HepG2 (cell line): Measurements from ENCODE around the gene DGKG. TPM values are rescaled to one million over a fixed set of nuclear protein-coding genes. Genes with fewer than 3 reads are reported as not detected.

ENCODE experiments used
- ATAC-seq: fragments of 200-7000 bp; cut with Tn5 transposase; 3 replicates; pipeline ENCODE4 v1.9.1; 2020; ENCODE audit warnings: mild to moderate bottlenecking, moderate library complexity
- BruUV-seq: library from RNA; stranded (reverse); fragments of 400-500 nt; replicated peaks from 2 replicates; lab custom pipeline; 2021; lab: Mats Ljungman, UMichigan
- CTCF ChIA-PET: fragments of 300-600 bp; formaldehyde crosslinking; extraction: SDS; loops from one replicate; lab custom pipeline; 2021; ENCODE audit warnings: low total read pairs, inconsistent platforms, low intra/inter-chr PET ratio; lab: Yijun Ruan, JAX
- POLR2A ChIA-PET: fragments of 350-600 bp; sonication (Branson Sonifier 250); formaldehyde crosslinking; loops from one replicate; lab custom pipeline; 2020; ENCODE audit warnings: antibody characterized with exemption, inconsistent platforms; lab: Yijun Ruan, JAX
- DNase-seq: peaks from one replicate; pipeline ENCODE4 v3.0.0-alpha.2; 2015; ENCODE audit warnings: low spot score
- FAIRE-seq: peaks from 3 replicates; lab custom pipeline; 2011; peaks lifted over from hg19 to GRCh38; lab: Jason Lieb, UNC
- H2AFZ ChIP-seq: one replicate; pipeline ENCODE4 v1.6.1; 2011; ENCODE audit warnings: low read length, inconsistent platforms
- H3K27ac ChIP-seq: fragments of 300-600 bp; 3 replicates; pipeline ENCODE4 v1.8.0; 2011; ENCODE audit warnings: mixed run types, mild to moderate bottlenecking, mixed read lengths, low read length, inconsistent platforms; ENCODE audit not compliant: insufficient read depth; ENCODE audit errors: extremely low read length
- H3K27me3 ChIP-seq, 2 experiments: fragments of 200-600 bp in 1 of 2; 2 replicates in 1 of 2; 3 replicates in 1 of 2; pipeline versions ENCODE4 v1.6.0 to v1.8.0; 2011; ENCODE audit warnings: low read length in 2 of 2, mild to moderate bottlenecking in 2 of 2, moderate library complexity in 2 of 2, inconsistent platforms in 1 of 2; ENCODE audit not compliant: insufficient read depth in 2 of 2, control insufficient read depth in 1 of 2
- H3K36me3 ChIP-seq, 2 experiments: fragments of 200-600 bp in 1 of 2; replicated peaks in 1 of 2; 2 replicates in 1 of 2; 3 replicates in 1 of 2; pipeline versions ENCODE4 v1.5.1 to v1.8.0; 2011; ENCODE audit warnings: low read length in 2 of 2, inconsistent platforms in 1 of 2; ENCODE audit not compliant: insufficient read depth in 2 of 2, control insufficient read depth in 1 of 2
- H3K4me1 ChIP-seq: 2 replicates; pipeline ENCODE4 v1.5.1; 2012; ENCODE audit warnings: low read length, inconsistent platforms; ENCODE audit not compliant: insufficient read depth
- H3K4me2 ChIP-seq: 2 replicates; pipeline ENCODE4 v1.6.0; 2011; ENCODE audit warnings: low read depth, low read length, inconsistent platforms
- H3K4me3 ChIP-seq, 3 experiments: fragments of 200-600 bp in 1 of 3; sonication (generic), shearing (Covaris generic) in 1 of 3; replicated peaks in 1 of 3; 2 replicates each; pipeline ENCODE4 v1.5.1; 2011 to 2016; ENCODE audit warnings: low read length in 3 of 3, inconsistent platforms in 2 of 3, low read depth in 2 of 3, mild to moderate bottlenecking in 2 of 3, control low read depth in 1 of 3, mixed read lengths in 1 of 3; ENCODE audit not compliant: insufficient read depth in 1 of 3
- H3K79me2 ChIP-seq: one replicate; pipeline ENCODE4 v1.6.1; 2011; ENCODE audit warnings: low read length, inconsistent platforms; ENCODE audit not compliant: insufficient read depth
- H3K9ac ChIP-seq: 2 replicates; pipeline ENCODE4 v1.6.0; 2011; ENCODE audit warnings: mild to moderate bottlenecking, low read depth, low read length, inconsistent platforms; ENCODE audit not compliant: insufficient read depth
- H3K9me3 ChIP-seq: 2 replicates; pipeline ENCODE4 v1.5.1; 2012; ENCODE audit warnings: mild to moderate bottlenecking, low read length
- H4K20me1 ChIP-seq: 2 replicates; pipeline ENCODE4 v1.6.0; 2011; ENCODE audit warnings: inconsistent platforms, mild to moderate bottlenecking, low read length, moderate library complexity; ENCODE audit not compliant: insufficient read depth
- CREBL2 ChIP-seq: sonication (generic); formaldehyde crosslinking; IDR thresholded peaks from 2 replicates; pipeline ENCODE4 v1.8.1; 2023; ENCODE audit warnings: missing genetic modification reagents, mild to moderate bottlenecking, borderline replicate concordance
- GPN1 ChIP-seq: sonication (generic); formaldehyde crosslinking; IDR thresholded peaks from 2 replicates; pipeline ENCODE4 v1.5.1; 2020; ENCODE audit warnings: missing genetic modification reagents, borderline replicate concordance
- JUNB ChIP-seq: sonication (generic); formaldehyde crosslinking; IDR thresholded peaks from 2 replicates; pipeline ENCODE4 v1.8.0; 2022; ENCODE audit warnings: missing genetic modification reagents, mild to moderate bottlenecking, borderline replicate concordance
- MXI1 ChIP-seq: IDR thresholded peaks from 3 replicates; pipeline ENCODE4 v1.6.1; 2012; ENCODE audit warnings: low read depth, low read length, inconsistent platforms, borderline replicate concordance
- MYC ChIP-seq: sonication (generic); formaldehyde crosslinking; IDR thresholded peaks from 2 replicates; pipeline ENCODE4 v1.9.0; 2021; ENCODE audit warnings: missing genetic modification reagents, borderline replicate concordance
- PHF20 ChIP-seq: sonication (generic); formaldehyde crosslinking; IDR thresholded peaks from 2 replicates; pipeline ENCODE4 v1.5.0; 2020; ENCODE audit warnings: mild to moderate bottlenecking, missing genetic modification reagents
- SNAI1 ChIP-seq: sonication (generic); formaldehyde crosslinking; IDR thresholded peaks from 2 replicates; pipeline ENCODE4 v1.5.0; 2020; ENCODE audit warnings: mild to moderate bottlenecking, missing genetic modification reagents, borderline replicate concordance
- THAP7 ChIP-seq: sonication (generic); formaldehyde crosslinking; IDR thresholded peaks from 2 replicates; pipeline ENCODE4 v1.8.1; 2023; ENCODE audit warnings: mild to moderate bottlenecking, missing genetic modification reagents
- XRCC5 ChIP-seq: fragments of 200-400 bp; formaldehyde crosslinking; optimal IDR thresholded peaks from 2 replicates; pipeline ENCODE3; 2017; ENCODE audit warnings: mild to moderate bottlenecking, low read length
- ZBTB43 ChIP-seq: sonication (generic); formaldehyde crosslinking; conservative IDR thresholded peaks from 2 replicates; pipeline ENCODE4 v1.4.0; 2020; ENCODE audit warnings: missing genetic modification reagents
- ZNF556 ChIP-seq: sonication (generic); formaldehyde crosslinking; IDR thresholded peaks from 2 replicates; pipeline ENCODE4 v1.4.0; 2020; ENCODE audit warnings: mild to moderate bottlenecking, missing genetic modification reagents, borderline replicate concordance
- ZNF670 ChIP-seq: sonication (generic); formaldehyde crosslinking; IDR thresholded peaks from 2 replicates; pipeline ENCODE4 v1.8.0; 2022; ENCODE audit warnings: mild to moderate bottlenecking, missing genetic modification reagents, borderline replicate concordance
- ZNF720 ChIP-seq: sonication (generic); formaldehyde crosslinking; IDR thresholded peaks from 2 replicates; pipeline ENCODE4 v1.4.0; 2020; ENCODE audit warnings: missing genetic modification reagents
- WGBS: methylation state at CpG from one replicate; pipeline ENCODE4 v1.1.6; 2017; ENCODE audit warnings: low lambda C conversion rate; 5-methylcytosine and 5-hydroxymethylcytosine counted together
- in situ Hi-C: cut with HindIII; loops from 2 replicates; pipeline ENCODE4 v1.10.0; 2017; ENCODE audit warnings: low pct_unique_long_range_greater_than_20kb; ENCODE audit not compliant: extremely low pct_ligation_motif_present
- intact Hi-C: fragments of 100-400 bp; cut with micrococcal nuclease; formaldehyde crosslinking; loops from one replicate; pipeline ENCODE4 v1.10.0; 2022; ENCODE audit not compliant: unreplicated experiment
- polyA plus RNA-seq, 8 experiments: library from polyadenylated mRNA; depleted of rRNA in 3 of 8; stranded (reverse) in 7 of 8; unstranded in 1 of 8; fragments of >200 nt; fragmentation: Illumina TruSeq in 4 of 8; extraction: Trizol in 4 of 8; gene quantifications; 2 replicates each; pipeline versions ENCODE4 v1.2.1 to v1.2.3, GENCODE V29; 2011 to 2016; ENCODE audit warnings: low read depth in 4 of 8, missing spikeins in 1 of 8, mixed read lengths in 1 of 8; ENCODE audit not compliant: insufficient read depth in 1 of 8
- total RNA-seq, 5 experiments: library from RNA; depleted of rRNA; stranded (reverse); fragments of >200 nt; fragmentation: Illumina TruSeq; extraction: Trizol; gene quantifications; 2 replicates each; pipeline ENCODE4 v1.2.3, GENCODE V29; 2016; ENCODE audit warnings: low read depth in 1 of 5
- TF ChIP-seq, protein P1 (sequence below): IDR thresholded peaks from 2 replicates; pipeline ENCODE4 v1.6.1; 2016; ENCODE audit warnings: low read depth, control low read depth
- TF ChIP-seq, protein P2 (sequence below): sonication (generic); formaldehyde crosslinking; IDR thresholded peaks from 2 replicates; pipeline ENCODE4 v1.4.0; 2020; ENCODE audit warnings: low read depth, mild to moderate bottlenecking, missing genetic modification reagents
- TF ChIP-seq, protein P3 (sequence below): sonication (generic); formaldehyde crosslinking; IDR thresholded peaks from 2 replicates; pipeline ENCODE4 v1.8.0; 2022; ENCODE audit warnings: mild to moderate bottlenecking, missing genetic modification reagents

Gene DGKG
- total and polyA plus RNA-seq, 2 of the 13 experiments (the other 11 are each of a cell fraction or from before 2014, with no cell fraction given) = 3.8 to 6.2 TPM

- ATAC-seq (no peak), FAIRE-seq (no peak), DNase-seq (no peak)
- peaks cover 13% of the 10 kb centered on the region for H3K4me1 ChIP-seq
- H3K27me3 ChIP-seq = no peaks in the 10 kb centered on the region
- intact Hi-C loops = no loop called here
- no peak overlapping the region for H3K4me2 ChIP-seq
- H4K20me1 ChIP-seq = no peaks in the 10 kb centered on the region
- no peaks in the 10 kb centered on the region for H3K9me3 ChIP-seq
- H3K79me2 ChIP-seq = no peaks in the 10 kb centered on the region
- no peak overlapping the region for H3K4me3 ChIP-seq
- H3K27ac ChIP-seq = no peak overlapping the region
- H2AFZ ChIP-seq = no peak overlapping the region
- POLR2A ChIA-PET = no interaction called here
- in situ Hi-C loops = no loop called here
- CTCF ChIA-PET = no interaction called here
- TF ChIP-seq ZNF556 (CRISPR knock-in tag) (no peak), ZNF720 (CRISPR knock-in tag) (no peak), PHF20 (CRISPR knock-in tag) (no peak), JUNB (CRISPR knock-in tag) (no peak), GPN1 (CRISPR knock-in tag) (no peak), SNAI1 (CRISPR knock-in tag) (no peak), MXI1 (no peak), THAP7 (CRISPR knock-in tag) (no peak), XRCC5 (no peak), CREBL2 (CRISPR knock-in tag) (no peak), ZNF670 (CRISPR knock-in tag) (no peak), MYC (no peak), ZBTB43 (CRISPR knock-in tag) (no peak)
- TF ChIP-seq, protein P1, sequence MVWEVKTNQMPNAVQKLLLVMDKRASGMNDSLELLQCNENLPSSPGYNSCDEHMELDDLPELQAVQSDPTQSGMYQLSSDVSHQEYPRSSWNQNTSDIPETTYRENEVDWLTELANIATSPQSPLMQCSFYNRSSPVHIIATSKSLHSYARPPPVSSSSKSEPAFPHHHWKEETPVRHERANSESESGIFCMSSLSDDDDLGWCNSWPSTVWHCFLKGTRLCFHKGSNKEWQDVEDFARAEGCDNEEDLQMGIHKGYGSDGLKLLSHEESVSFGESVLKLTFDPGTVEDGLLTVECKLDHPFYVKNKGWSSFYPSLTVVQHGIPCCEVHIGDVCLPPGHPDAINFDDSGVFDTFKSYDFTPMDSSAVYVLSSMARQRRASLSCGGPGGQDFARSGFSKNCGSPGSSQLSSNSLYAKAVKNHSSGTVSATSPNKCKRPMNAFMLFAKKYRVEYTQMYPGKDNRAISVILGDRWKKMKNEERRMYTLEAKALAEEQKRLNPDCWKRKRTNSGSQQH (CRISPR knock-in tag) = no peak
- TF ChIP-seq, protein P2, sequence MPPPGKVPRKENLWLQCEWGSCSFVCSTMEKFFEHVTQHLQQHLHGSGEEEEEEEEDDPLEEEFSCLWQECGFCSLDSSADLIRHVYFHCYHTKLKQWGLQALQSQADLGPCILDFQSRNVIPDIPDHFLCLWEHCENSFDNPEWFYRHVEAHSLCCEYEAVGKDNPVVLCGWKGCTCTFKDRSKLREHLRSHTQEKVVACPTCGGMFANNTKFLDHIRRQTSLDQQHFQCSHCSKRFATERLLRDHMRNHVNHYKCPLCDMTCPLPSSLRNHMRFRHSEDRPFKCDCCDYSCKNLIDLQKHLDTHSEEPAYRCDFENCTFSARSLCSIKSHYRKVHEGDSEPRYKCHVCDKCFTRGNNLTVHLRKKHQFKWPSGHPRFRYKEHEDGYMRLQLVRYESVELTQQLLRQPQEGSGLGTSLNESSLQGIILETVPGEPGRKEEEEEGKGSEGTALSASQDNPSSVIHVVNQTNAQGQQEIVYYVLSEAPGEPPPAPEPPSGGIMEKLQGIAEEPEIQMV (CRISPR knock-in tag) = no peak
- TF ChIP-seq, protein P3, sequence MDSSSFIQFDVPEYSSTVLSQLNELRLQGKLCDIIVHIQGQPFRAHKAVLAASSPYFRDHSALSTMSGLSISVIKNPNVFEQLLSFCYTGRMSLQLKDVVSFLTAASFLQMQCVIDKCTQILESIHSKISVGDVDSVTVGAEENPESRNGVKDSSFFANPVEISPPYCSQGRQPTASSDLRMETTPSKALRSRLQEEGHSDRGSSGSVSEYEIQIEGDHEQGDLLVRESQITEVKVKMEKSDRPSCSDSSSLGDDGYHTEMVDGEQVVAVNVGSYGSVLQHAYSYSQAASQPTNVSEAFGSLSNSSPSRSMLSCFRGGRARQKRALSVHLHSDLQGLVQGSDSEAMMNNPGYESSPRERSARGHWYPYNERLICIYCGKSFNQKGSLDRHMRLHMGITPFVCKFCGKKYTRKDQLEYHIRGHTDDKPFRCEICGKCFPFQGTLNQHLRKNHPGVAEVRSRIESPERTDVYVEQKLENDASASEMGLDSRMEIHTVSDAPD (CRISPR knock-in tag) = no peak
- H3K9ac ChIP-seq = no peak overlapping the region
- no TSS peak for BruUV-seq
- H3K36me3 ChIP-seq = no peaks in the 10 kb centered on the region; a peak in 2 of 5 replicates
- 93% methylated on average over 2 of the region's 2 CpGs for WGBS
These were observed 124.1 kb downstream of the DGKG start for GRCh38 chr3:186237915-186238314.
